ENCODE results near the gene RPP40.

DNA sequence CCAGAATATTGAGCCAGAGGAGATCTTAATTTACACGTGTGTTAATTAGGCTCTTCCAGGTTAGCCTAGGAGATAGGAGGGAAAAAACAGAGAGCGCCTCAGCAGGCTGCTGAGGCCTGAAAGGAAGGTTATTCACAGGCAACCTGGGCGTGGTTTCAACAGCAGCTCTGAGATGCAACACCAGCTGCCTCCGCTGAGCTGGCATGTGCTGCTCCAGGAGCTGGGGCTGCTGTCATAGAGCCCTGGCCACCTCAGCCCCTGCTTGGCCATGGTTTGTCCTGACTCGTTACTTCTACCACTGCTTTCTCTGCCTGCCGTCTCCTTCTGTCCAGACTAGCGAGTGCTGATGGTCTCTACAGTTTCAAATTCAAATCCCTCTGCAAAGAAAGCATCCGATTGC, 32.4 kb upstream of the RPP40 start:
- TF ChIP-seq POLR2A (IDR thresholded peaks at IDR 0.05; ENCODE audit: control extremely low read depth in 1 of 2, low read depth in 2 of 2, low read length in 2 of 2) (no peak), YY1 (IDR thresholded peaks at IDR 0.05; ENCODE audit: low read depth, low read length) (no peak), TCF12 (IDR thresholded peaks at IDR 0.05; ENCODE audit: low read depth, low read length) (no peak), RXRA (IDR thresholded peaks at IDR 0.05; ENCODE audit: insufficient read depth, low read depth, low read length) (no peak), EP300 (IDR thresholded peaks at IDR 0.05; ENCODE audit: borderline replicate concordance in 1 of 2, low read depth in 2 of 2, low read length in 2 of 2) (no peak)
- TF ChIP-seq, protein P1, sequence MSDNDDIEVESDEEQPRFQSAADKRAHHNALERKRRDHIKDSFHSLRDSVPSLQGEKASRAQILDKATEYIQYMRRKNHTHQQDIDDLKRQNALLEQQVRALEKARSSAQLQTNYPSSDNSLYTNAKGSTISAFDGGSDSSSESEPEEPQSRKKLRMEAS (IDR thresholded peaks at IDR 0.05): peak; percentile 95
